GM12878 (cell line): ENCODE results near the gene TMEM140. TPM values are rescaled to one million over a fixed set of nuclear protein-coding genes. Genes with fewer than 3 reads are reported as not detected.

Source experiments
- DPF2 ChIP-seq: fragments of 450-650 bp; IDR thresholded peaks from 2 replicates; pipeline ENCODE4 v1.6.1; 2017; ENCODE audit warnings: mild to moderate bottlenecking
- IKZF2 ChIP-seq, 2 experiments: fragments of 450-650 bp; IDR thresholded peaks; 2 replicates each; pipeline ENCODE4 v1.6.1; 2017; ENCODE audit warnings: mild to moderate bottlenecking in 2 of 2, moderate library complexity in 2 of 2
- MTA2 ChIP-seq: fragments of 450-650 bp; IDR thresholded peaks from 2 replicates; pipeline ENCODE4 v1.6.1; 2016; ENCODE audit warnings: low read depth, mild to moderate bottlenecking, moderate library complexity
- NR2C1 ChIP-seq: fragments of 450-650 bp; IDR thresholded peaks from 2 replicates; pipeline ENCODE4 v1.6.1; 2017; ENCODE audit warnings: antibody characterized with exemption, mild to moderate bottlenecking, moderate library complexity
- PAX8 ChIP-seq: fragments of 450-650 bp; IDR thresholded peaks from 2 replicates; pipeline ENCODE4 v1.6.1; 2017; ENCODE audit warnings: mild to moderate bottlenecking, moderate library complexity
- polyA plus RNA-seq, 11 experiments: library from polyadenylated mRNA; depleted of rRNA in 4 of 11; unstranded in 6 of 11; stranded (reverse) in 5 of 11; fragments of >200 nt; fragmentation: Nextera tagmentation in 4 of 11; fragmentation: Illumina TruSeq in 1 of 11; extraction: Ambion mirVana in 4 of 11; extraction: Trizol in 1 of 11; gene quantifications; 1 replicate in 1 of 11; 2 replicates in 10 of 11; pipeline versions ENCODE4 v1.2.1 to v1.2.3, GENCODE V29; 2011 to 2016; ENCODE audit warnings: inconsistent platforms in 2 of 11, missing spikeins in 2 of 11, low read depth in 1 of 11
- total RNA-seq, 4 experiments: library from RNA; depleted of rRNA in 3 of 4; stranded (reverse); fragments of >200 nt in 3 of 4; fragmentation: Illumina TruSeq in 1 of 4; extraction: Trizol in 1 of 4; gene quantifications; 2 replicates each; pipeline versions ENCODE4 v1.2.1 to v1.2.3, GENCODE V29; 2013 to 2021
- TF ChIP-seq, protein P1 (sequence below): fragments of 450-650 bp; IDR thresholded peaks from 2 replicates; pipeline ENCODE4 v1.6.1; 2016; ENCODE audit warnings: mild to moderate bottlenecking
- TF ChIP-seq, protein P2 (sequence below): IDR thresholded peaks from 2 replicates; pipeline ENCODE4 v1.6.1; 2012; ENCODE audit warnings: low read depth, low read length, improper control_type of control experiment
- TF ChIP-seq, protein P3 (sequence below): IDR thresholded peaks from 2 replicates; pipeline ENCODE4 v1.6.1; 2012; ENCODE audit warnings: improper control_type of control experiment, low read depth, low read length; ENCODE audit not compliant: insufficient replicate concordance

TMEM140 gene
- total and polyA plus RNA-seq, 10 of the 15 experiments (the other 5 are each of a cell fraction or from before 2014, with no cell fraction given): 0.85 to 20.7 (median 3.3) TPM

DNA sequence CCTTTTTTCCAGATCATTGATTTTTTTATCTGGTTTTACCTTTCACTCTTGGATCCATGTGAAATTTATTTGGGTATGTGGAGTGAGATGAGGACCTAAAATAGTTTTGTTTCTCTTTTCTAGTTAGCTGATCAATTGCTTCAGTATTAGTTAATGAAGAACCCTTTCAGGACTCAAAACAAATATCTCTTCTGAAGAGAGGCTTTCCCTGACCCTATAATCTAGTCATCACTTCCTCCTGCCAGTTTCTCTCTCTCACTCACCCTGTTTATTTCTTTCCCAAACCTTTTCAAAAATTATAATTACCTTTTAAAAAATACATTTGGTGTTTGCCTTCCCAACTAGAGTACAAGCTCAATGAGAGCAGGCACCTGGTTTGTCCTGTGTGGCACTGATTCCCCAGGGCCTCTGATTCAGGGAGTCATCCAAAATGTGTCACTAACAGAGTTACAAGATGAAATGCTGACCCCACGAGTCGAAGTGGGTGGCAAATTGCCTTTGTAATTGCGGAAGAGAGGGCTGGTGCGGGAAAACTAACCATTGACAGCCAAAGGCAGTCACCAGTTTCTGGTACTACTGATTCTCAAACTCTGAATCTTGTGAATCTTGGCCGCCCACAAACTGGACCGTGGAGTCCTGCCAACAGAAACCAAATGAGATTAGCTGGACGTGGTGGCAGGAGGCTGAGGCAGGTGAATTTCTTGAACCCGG lies 2.4 kb downstream of the TMEM140 start (continued):
- TF ChIP-seq DPF2: 0 out of 2 replicates have a peak, but pooled peaks have one; percentile 23
- TF ChIP-seq, protein P1, sequence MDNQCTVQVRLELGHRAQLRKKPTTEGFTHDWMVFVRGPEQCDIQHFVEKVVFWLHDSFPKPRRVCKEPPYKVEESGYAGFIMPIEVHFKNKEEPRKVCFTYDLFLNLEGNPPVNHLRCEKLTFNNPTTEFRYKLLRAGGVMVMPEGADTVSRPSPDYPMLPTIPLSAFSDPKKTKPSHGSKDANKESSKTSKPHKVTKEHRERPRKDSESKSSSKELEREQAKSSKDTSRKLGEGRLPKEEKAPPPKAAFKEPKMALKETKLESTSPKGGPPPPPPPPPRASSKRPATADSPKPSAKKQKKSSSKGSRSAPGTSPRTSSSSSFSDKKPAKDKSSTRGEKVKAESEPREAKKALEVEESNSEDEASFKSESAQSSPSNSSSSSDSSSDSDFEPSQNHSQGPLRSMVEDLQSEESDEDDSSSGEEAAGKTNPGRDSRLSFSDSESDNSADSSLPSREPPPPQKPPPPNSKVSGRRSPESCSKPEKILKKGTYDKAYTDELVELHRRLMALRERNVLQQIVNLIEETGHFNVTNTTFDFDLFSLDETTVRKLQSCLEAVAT: peak; percentile 95
- TF ChIP-seq, protein P2, sequence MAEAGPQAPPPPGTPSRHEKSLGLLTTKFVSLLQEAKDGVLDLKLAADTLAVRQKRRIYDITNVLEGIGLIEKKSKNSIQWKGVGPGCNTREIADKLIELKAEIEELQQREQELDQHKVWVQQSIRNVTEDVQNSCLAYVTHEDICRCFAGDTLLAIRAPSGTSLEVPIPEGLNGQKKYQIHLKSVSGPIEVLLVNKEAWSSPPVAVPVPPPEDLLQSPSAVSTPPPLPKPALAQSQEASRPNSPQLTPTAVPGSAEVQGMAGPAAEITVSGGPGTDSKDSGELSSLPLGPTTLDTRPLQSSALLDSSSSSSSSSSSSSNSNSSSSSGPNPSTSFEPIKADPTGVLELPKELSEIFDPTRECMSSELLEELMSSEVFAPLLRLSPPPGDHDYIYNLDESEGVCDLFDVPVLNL: no peak
- TF ChIP-seq MTA2: 0 out of 2 replicates have a peak, but pooled peaks have one; percentile 19
- TF ChIP-seq, protein P3, sequence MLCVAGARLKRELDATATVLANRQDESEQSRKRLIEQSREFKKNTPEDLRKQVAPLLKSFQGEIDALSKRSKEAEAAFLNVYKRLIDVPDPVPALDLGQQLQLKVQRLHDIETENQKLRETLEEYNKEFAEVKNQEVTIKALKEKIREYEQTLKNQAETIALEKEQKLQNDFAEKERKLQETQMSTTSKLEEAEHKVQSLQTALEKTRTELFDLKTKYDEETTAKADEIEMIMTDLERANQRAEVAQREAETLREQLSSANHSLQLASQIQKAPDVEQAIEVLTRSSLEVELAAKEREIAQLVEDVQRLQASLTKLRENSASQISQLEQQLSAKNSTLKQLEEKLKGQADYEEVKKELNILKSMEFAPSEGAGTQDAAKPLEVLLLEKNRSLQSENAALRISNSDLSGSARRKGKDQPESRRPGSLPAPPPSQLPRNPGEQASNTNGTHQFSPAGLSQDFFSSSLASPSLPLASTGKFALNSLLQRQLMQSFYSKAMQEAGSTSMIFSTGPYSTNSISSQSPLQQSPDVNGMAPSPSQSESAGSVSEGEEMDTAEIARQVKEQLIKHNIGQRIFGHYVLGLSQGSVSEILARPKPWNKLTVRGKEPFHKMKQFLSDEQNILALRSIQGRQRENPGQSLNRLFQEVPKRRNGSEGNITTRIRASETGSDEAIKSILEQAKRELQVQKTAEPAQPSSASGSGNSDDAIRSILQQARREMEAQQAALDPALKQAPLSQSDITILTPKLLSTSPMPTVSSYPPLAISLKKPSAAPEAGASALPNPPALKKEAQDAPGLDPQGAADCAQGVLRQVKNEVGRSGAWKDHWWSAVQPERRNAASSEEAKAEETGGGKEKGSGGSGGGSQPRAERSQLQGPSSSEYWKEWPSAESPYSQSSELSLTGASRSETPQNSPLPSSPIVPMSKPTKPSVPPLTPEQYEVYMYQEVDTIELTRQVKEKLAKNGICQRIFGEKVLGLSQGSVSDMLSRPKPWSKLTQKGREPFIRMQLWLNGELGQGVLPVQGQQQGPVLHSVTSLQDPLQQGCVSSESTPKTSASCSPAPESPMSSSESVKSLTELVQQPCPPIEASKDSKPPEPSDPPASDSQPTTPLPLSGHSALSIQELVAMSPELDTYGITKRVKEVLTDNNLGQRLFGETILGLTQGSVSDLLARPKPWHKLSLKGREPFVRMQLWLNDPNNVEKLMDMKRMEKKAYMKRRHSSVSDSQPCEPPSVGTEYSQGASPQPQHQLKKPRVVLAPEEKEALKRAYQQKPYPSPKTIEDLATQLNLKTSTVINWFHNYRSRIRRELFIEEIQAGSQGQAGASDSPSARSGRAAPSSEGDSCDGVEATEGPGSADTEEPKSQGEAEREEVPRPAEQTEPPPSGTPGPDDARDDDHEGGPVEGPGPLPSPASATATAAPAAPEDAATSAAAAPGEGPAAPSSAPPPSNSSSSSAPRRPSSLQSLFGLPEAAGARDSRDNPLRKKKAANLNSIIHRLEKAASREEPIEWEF: peak; percentile 74
- no peak for TF ChIP-seq NR2C1
- TF ChIP-seq PAX8: no peak
- TF ChIP-seq IKZF2 (IDR thresholded peaks at IDR 0.05): 0 out of 4 replicates have a peak, but pooled peaks have one; percentile 16 to 20
- TF ChIP-seq, all 136 proteins: peak for 10
